HL-60/S4 treated with phorbol 12-myristate 13-acetate at 8.2 ng/mL for 4 days and 3 days (cell line): ENCODE data around the gene TIAM1.

Source experiments
- in situ Hi-C: fragments of 300-500 bp; cut with MboI; formaldehyde crosslinking; loops from 2 replicates; pipeline ENCODE4 v1.15.0; 2022; ENCODE audit warnings: low sequenced_read_pairs

TIAM1 gene

GRCh38 chr21:31151156-31152045, 192.7 kb downstream of the TIAM1 start:
- in situ Hi-C loops = no loop called here

GRCh38 chr21:31145274-31145673, 198.8 kb downstream of the TIAM1 start:
- in situ Hi-C loops = no loop called here

- in situ Hi-C loops = no loop called here
These were observed 201.0 kb downstream of the TIAM1 start for GRCh38 chr21:31143036-31143435.

- in situ Hi-C loops = no loop called here
These were observed 201.5 kb downstream of the TIAM1 start for GRCh38 chr21:31142600-31142999.

GRCh38 chr21:31141389-31142000, 202.6 kb downstream of the TIAM1 start:
- in situ Hi-C loops = no loop called here

GRCh38 chr21:31140676-31141075, 203.4 kb downstream of the TIAM1 start:
- in situ Hi-C loops = no loop called here

- in situ Hi-C loops = no loop called here
These were observed 204.0 kb downstream of the TIAM1 start for GRCh38 chr21:31140025-31140424.

GRCh38 chr21:31137960-31138359, 206.1 kb downstream of the TIAM1 start:
- in situ Hi-C loops = no loop called here

- in situ Hi-C loops = no loop called here
These were observed 207.2 kb downstream of the TIAM1 start for GRCh38 chr21:31136891-31137290.

GRCh38 chr21:31135531-31136184, 208.4 kb downstream of the TIAM1 start:
- in situ Hi-C loops = no loop called here

GRCh38 chr21:31133243-31133830, 210.7 kb downstream of the TIAM1 start:
- in situ Hi-C loops = no loop called here

GRCh38 chr21:31132574-31133242, 211.4 kb downstream of the TIAM1 start:
- in situ Hi-C loops = no loop called here

- in situ Hi-C loops = no loop called here
These were observed 213.2 kb downstream of the TIAM1 start for GRCh38 chr21:31130821-31131220.

GRCh38 chr21:31128234-31128633, 215.8 kb downstream of the TIAM1 start:
- in situ Hi-C loops = no loop called here

GRCh38 chr21:31124010-31124409, 220.1 kb downstream of the TIAM1 start:
- in situ Hi-C loops = no loop called here

- in situ Hi-C loops = loop anchor here (10.0 kb wide), 1 partner anchor 66 kb away; no protein-coding TSS in a partner anchor
These were observed 224.9 kb downstream of the TIAM1 start for GRCh38 chr21:31119199-31119598.

GRCh38 chr21:31117128-31117916, 226.7 kb downstream of the TIAM1 start:
- in situ Hi-C loops = loop anchor here (10.0 kb wide), 1 partner anchor 67 kb away; no protein-coding TSS in a partner anchor

- in situ Hi-C loops = loop anchor here (10.0 kb wide), 1 partner anchor 70 kb away; no protein-coding TSS in a partner anchor
These were observed 228.8 kb downstream of the TIAM1 start for GRCh38 chr21:31115249-31115648.

- in situ Hi-C loops = loop anchor here (10.0 kb wide), 1 partner anchor 74 kb away; no protein-coding TSS in a partner anchor
These were observed 233.0 kb downstream of the TIAM1 start for GRCh38 chr21:31111093-31111492.

- in situ Hi-C loops = loop anchor here (10.0 kb wide), 1 partner anchor 74 kb away; no protein-coding TSS in a partner anchor
These were observed 233.6 kb downstream of the TIAM1 start for GRCh38 chr21:31110430-31110829.
